Globus pallidus (tissue), 1 donor: Measurements from ENCODE around the gene PTPN1.
A peak's percentile ranks its signal among the peaks of the same experiment; 100 is the strongest.
"Not testable (repeated sequence)": the region's sequence is repeated elsewhere in the genome, so short reads cannot be mapped to it uniquely, and the experiment has no call there.

Experiments
- DNase-seq: peaks from one replicate; pipeline ENCODE4 v3.0.0-alpha.2; 2015; ENCODE audit warnings: low spot score

Gene PTPN1

GRCh38 chr20:50532221-50532620, 22.0 kb downstream of the PTPN1 start:
- DNase-seq = no peak

GRCh38 chr20:50533061-50533460, 22.9 kb downstream of the PTPN1 start:
- no peak for DNase-seq

GRCh38 chr20:50533464-50533863, 23.3 kb downstream of the PTPN1 start:
- DNase-seq = no peak

- no peak for DNase-seq
Measured at GRCh38 chr20:50534567-50534966, 24.4 kb downstream of the PTPN1 start.

- DNase-seq = no peak
Measured at GRCh38 chr20:50535162-50535561, 25.0 kb downstream of the PTPN1 start.

- DNase-seq = no peak
Measured at GRCh38 chr20:50536333-50536732, 26.1 kb downstream of the PTPN1 start.

GRCh38 chr20:50537546-50538201, 27.5 kb downstream of the PTPN1 start:
- DNase-seq = no peak

GRCh38 chr20:50538276-50538675, 28.1 kb downstream of the PTPN1 start:
- DNase-seq = no peak

GRCh38 chr20:50539798-50540197, 29.6 kb downstream of the PTPN1 start:
- not testable (repeated sequence) for DNase-seq

GRCh38 chr20:50540620-50541605, 30.7 kb downstream of the PTPN1 start:
- no peak for DNase-seq

- no peak for DNase-seq
Measured at GRCh38 chr20:50541606-50542041, 31.4 kb downstream of the PTPN1 start.

GRCh38 chr20:50543326-50543725, 33.1 kb downstream of the PTPN1 start:
- DNase-seq = no peak

GRCh38 chr20:50545126-50545525, 34.9 kb downstream of the PTPN1 start:
- no peak for DNase-seq

- peak; percentile 25 for DNase-seq
Measured at GRCh38 chr20:50546729-50547314, 36.6 kb downstream of the PTPN1 start.

GRCh38 chr20:50547964-50548363, 37.8 kb downstream of the PTPN1 start:
- DNase-seq = no peak

- no peak for DNase-seq
Measured at GRCh38 chr20:50548396-50548795, 38.2 kb downstream of the PTPN1 start.

GRCh38 chr20:50550531-50550930, 40.3 kb downstream of the PTPN1 start:
- DNase-seq = no peak

GRCh38 chr20:50551288-50551687, 41.1 kb downstream of the PTPN1 start:
- DNase-seq = no peak

GRCh38 chr20:50552979-50553378, 42.8 kb downstream of the PTPN1 start:
- DNase-seq = no peak

- no peak for DNase-seq
Measured at GRCh38 chr20:50554694-50555579, 44.8 kb downstream of the PTPN1 start.

- no peak for DNase-seq
Measured at GRCh38 chr20:50555662-50556061, 45.5 kb downstream of the PTPN1 start.
